GM21619 (cell line): ENCODE data around the gene UQCC2.
A peak's percentile ranks its signal among the peaks of the same experiment; 100 is the strongest.

Experiments
- ATAC-seq: cut with Tn5 transposase; IDR thresholded peaks from one replicate; pipeline ENCODE4 v1.9.1; 2021; ENCODE audit not compliant: unreplicated experiment

UQCC2 gene

GRCh38 chr6:33708516-33709204 is 2.8 kb downstream of the UQCC2 start:
- no peak for ATAC-seq

- ATAC-seq, result no peak
Observed at GRCh38 chr6:33707771-33708170, 3.7 kb downstream of the UQCC2 start.

- ATAC-seq, result no peak
Observed at GRCh38 chr6:33705955-33706725, 5.4 kb downstream of the UQCC2 start.

- no peak for ATAC-seq
Observed at GRCh38 chr6:33705268-33705885, 6.1 kb downstream of the UQCC2 start.

- ATAC-seq, result no peak
Observed at GRCh38 chr6:33704215-33705066, 7.1 kb downstream of the UQCC2 start.

GRCh38 chr6:33702345-33702977 is 9.0 kb downstream of the UQCC2 start:
- no peak for ATAC-seq

- ATAC-seq, result peak; percentile 42
Observed at GRCh38 chr6:33700391-33701050, 11.0 kb downstream of the UQCC2 start.

- ATAC-seq, result no peak
Observed at GRCh38 chr6:33699739-33700138, 11.8 kb downstream of the UQCC2 start.

GRCh38 chr6:33699131-33699530 is 12.4 kb downstream of the UQCC2 start:
- ATAC-seq, result no peak

- ATAC-seq, result no peak
Observed at GRCh38 chr6:33698494-33698893, 13.0 kb downstream of the UQCC2 start.

GRCh38 chr6:33697845-33698244 is 13.7 kb downstream of the UQCC2 start:
- ATAC-seq, result no peak

- no peak for ATAC-seq
Observed at GRCh38 chr6:33696548-33697518, 14.7 kb downstream of the UQCC2 start.

- ATAC-seq, result no peak
Observed at GRCh38 chr6:33696076-33696475, 15.4 kb downstream of the UQCC2 start.

- no peak for ATAC-seq
Observed at GRCh38 chr6:33695451-33695887, 16.0 kb downstream of the UQCC2 start.

GRCh38 chr6:33694977-33695376 is 16.5 kb downstream of the UQCC2 start:
- no peak for ATAC-seq

GRCh38 chr6:33694401-33694931 is 17.0 kb downstream of the UQCC2 start:
- no peak for ATAC-seq

GRCh38 chr6:33693186-33694105 is 18.1 kb downstream of the UQCC2 start:
- ATAC-seq, result no peak

- ATAC-seq, result no peak
Observed at GRCh38 chr6:33692760-33693158, 18.7 kb downstream of the UQCC2 start.
